GM21526 (cell line): ENCODE results near the gene BMPR1A.

Source experiments
- ATAC-seq: cut with Tn5 transposase; IDR thresholded peaks from one replicate; pipeline ENCODE4 v1.9.1; 2021; ENCODE audit warnings: moderate library complexity; ENCODE audit not compliant: unreplicated experiment, low FRiP score

BMPR1A gene

GRCh38 chr10:86756511-86757112 is at the start of gene BMPR1A:
Gene BMPR1A, plus strand, starts transcription at chr10:86756619. Its CDS starts 119,400 bp downstream, at chr10:86876019.
- ATAC-seq = peak; percentile 33

GRCh38 chr10:86706977-86707376 is 49.4 kb upstream of the BMPR1A start:
- no peak for ATAC-seq

- ATAC-seq = no peak
Observed at GRCh38 chr10:86707505-86707904, 48.9 kb upstream of the BMPR1A start.

GRCh38 chr10:86708068-86708782 is 48.2 kb upstream of the BMPR1A start:
- no peak for ATAC-seq

GRCh38 chr10:86708783-86709380 is 47.5 kb upstream of the BMPR1A start:
- no peak for ATAC-seq

GRCh38 chr10:86709396-86710185 is 46.8 kb upstream of the BMPR1A start:
- ATAC-seq = no peak

GRCh38 chr10:86710987-86711512 is 45.4 kb upstream of the BMPR1A start:
- peak; percentile 82 for ATAC-seq

- ATAC-seq = peak; percentile 44
Observed at GRCh38 chr10:86711513-86712316, 44.7 kb upstream of the BMPR1A start.

GRCh38 chr10:86712317-86712707 is 44.1 kb upstream of the BMPR1A start:
- peak; percentile 33 for ATAC-seq

GRCh38 chr10:86715156-86715795 is 41.1 kb upstream of the BMPR1A start:
- no peak for ATAC-seq

GRCh38 chr10:86715836-86716235 is 40.6 kb upstream of the BMPR1A start:
- no peak for ATAC-seq

- ATAC-seq = no peak
Observed at GRCh38 chr10:86716466-86716865, 40.0 kb upstream of the BMPR1A start.

GRCh38 chr10:86718556-86718955 is 37.9 kb upstream of the BMPR1A start:
- ATAC-seq = no peak

GRCh38 chr10:86721232-86721631 is 35.2 kb upstream of the BMPR1A start:
- ATAC-seq = no peak

GRCh38 chr10:86723009-86723408 is 33.4 kb upstream of the BMPR1A start:
- no peak for ATAC-seq

GRCh38 chr10:86724445-86724844 is 32.0 kb upstream of the BMPR1A start:
- ATAC-seq = no peak

GRCh38 chr10:86725980-86726676 is 30.3 kb upstream of the BMPR1A start:
- no peak for ATAC-seq

- ATAC-seq = no peak
Observed at GRCh38 chr10:86726677-86726999, 29.8 kb upstream of the BMPR1A start.

- no peak for ATAC-seq
Observed at GRCh38 chr10:86727470-86727869, 28.9 kb upstream of the BMPR1A start.
